ENCODE results near the gene MBL2. TPM values are rescaled to one million over a fixed set of nuclear protein-coding genes. Genes with fewer than 3 reads are reported as not detected.

The MBL2 gene
- not detected in 5 replicates for total RNA-seq (2022; extraction: Qiagen RNA extraction)

GRCh38 chr10:52772623-52773022 is at the start of gene MBL2:
Gene MBL2 (minus strand): TSS chr10:52772784. CDS start chr10:52771635, 1,149 bp downstream.

Measured in A549 treated with AZD2906 at 1 μM for 4 hours (cell line).